ENCODE results near the gene MRPL49. TPM values are rescaled to one million over a fixed set of nuclear protein-coding genes. Genes with fewer than 3 reads are reported as not detected.

The MRPL49 gene
- total and polyA plus RNA-seq, 2 of the 8 experiments (the other 6 are each of a cell fraction or from before 2014, with no cell fraction given), result 54.0 to 84.8 TPM

DNA sequence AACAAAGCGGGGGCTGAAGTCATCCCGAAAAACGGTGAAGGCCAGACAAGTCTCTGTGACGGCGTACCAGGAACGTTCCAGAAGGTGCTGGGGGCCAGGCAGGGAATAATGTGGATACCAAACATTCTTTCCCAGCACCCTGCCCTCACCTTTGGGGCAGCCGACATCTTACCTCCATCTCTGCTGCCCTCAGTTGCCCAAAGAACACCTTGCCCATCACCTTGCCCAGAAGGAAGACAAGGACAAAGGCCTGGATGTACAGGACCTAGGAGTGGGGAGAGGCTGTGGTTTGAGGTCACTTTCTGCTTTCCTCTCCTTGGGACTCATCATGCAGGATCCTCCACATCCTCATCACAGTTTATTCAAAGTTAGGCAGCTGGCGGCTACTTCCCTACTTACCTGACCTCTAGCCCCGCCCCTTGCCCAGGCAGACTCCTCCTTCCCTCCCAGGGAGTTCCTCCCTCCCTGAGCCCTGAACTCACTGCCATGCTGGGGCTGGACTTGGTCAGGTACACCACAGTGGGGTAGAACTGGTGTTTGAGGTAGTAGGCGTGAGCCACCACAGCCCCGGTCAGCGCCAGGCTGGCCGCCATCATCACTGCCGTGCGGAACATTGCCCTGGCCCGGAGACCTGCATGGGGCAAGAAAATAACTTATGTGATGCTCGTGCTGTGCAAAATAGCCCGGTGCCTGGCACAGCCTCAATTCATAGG lies 11.0 kb downstream of the MRPL49 start (continued):
- TF ChIP-seq, protein P1, sequence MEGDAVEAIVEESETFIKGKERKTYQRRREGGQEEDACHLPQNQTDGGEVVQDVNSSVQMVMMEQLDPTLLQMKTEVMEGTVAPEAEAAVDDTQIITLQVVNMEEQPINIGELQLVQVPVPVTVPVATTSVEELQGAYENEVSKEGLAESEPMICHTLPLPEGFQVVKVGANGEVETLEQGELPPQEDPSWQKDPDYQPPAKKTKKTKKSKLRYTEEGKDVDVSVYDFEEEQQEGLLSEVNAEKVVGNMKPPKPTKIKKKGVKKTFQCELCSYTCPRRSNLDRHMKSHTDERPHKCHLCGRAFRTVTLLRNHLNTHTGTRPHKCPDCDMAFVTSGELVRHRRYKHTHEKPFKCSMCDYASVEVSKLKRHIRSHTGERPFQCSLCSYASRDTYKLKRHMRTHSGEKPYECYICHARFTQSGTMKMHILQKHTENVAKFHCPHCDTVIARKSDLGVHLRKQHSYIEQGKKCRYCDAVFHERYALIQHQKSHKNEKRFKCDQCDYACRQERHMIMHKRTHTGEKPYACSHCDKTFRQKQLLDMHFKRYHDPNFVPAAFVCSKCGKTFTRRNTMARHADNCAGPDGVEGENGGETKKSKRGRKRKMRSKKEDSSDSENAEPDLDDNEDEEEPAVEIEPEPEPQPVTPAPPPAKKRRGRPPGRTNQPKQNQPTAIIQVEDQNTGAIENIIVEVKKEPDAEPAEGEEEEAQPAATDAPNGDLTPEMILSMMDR (IDR thresholded peaks at IDR 0.05; ENCODE audit: control extremely low read depth in 1 of 3, insufficient read depth in 1 of 3, low read depth in 1 of 3, low read length in 3 of 3), result no peak
- TF ChIP-seq SP2 (IDR thresholded peaks at IDR 0.05; ENCODE audit: low read length) (no peak), HDAC2 (IDR thresholded peaks at IDR 0.05; ENCODE audit: borderline replicate concordance in 1 of 2, low read depth in 2 of 2, low read length in 2 of 2) (no peak), CHD1 (IDR thresholded peaks at IDR 0.05; ENCODE audit: low read depth, low read length) (no peak)
- TF ChIP-seq, protein P2, sequence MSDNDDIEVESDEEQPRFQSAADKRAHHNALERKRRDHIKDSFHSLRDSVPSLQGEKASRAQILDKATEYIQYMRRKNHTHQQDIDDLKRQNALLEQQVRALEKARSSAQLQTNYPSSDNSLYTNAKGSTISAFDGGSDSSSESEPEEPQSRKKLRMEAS (IDR thresholded peaks at IDR 0.05), result no peak

Data from H1 (cell line).